ENCODE measurements around the gene BABAM2.
"Not testable (repeated sequence)": the region's sequence is repeated elsewhere in the genome, so short reads cannot be mapped to it uniquely, and the experiment has no call there.

BABAM2 gene

GRCh38 chr2:28103611-28104010, 213.1 kb downstream of the BABAM2 start:
- Histone ChIP-seq H3K4me1 (no peaks in the 10 kb centered on the region), H3K27me3 (ENCODE audit: control insufficient read depth, insufficient read depth, low read length) (no peaks in the 10 kb centered on the region), H3K79me2 (no peaks in the 10 kb centered on the region), H3K36me3 (ENCODE audit: control insufficient read depth, insufficient read depth, low read length) (no peaks in the 10 kb centered on the region), H3K27ac (no peak overlapping the region), H3K4me2 (ENCODE audit: low read length) (no peak overlapping the region), H2AFZ (no peak overlapping the region), H3K9ac (no peak overlapping the region), H3K9me3 (ENCODE audit: control insufficient read depth, low read length) (no peaks in the 10 kb centered on the region), H3K4me3 (ENCODE audit: low read depth, low read length) (no peak overlapping the region)
- TF ChIP-seq, protein P1, sequence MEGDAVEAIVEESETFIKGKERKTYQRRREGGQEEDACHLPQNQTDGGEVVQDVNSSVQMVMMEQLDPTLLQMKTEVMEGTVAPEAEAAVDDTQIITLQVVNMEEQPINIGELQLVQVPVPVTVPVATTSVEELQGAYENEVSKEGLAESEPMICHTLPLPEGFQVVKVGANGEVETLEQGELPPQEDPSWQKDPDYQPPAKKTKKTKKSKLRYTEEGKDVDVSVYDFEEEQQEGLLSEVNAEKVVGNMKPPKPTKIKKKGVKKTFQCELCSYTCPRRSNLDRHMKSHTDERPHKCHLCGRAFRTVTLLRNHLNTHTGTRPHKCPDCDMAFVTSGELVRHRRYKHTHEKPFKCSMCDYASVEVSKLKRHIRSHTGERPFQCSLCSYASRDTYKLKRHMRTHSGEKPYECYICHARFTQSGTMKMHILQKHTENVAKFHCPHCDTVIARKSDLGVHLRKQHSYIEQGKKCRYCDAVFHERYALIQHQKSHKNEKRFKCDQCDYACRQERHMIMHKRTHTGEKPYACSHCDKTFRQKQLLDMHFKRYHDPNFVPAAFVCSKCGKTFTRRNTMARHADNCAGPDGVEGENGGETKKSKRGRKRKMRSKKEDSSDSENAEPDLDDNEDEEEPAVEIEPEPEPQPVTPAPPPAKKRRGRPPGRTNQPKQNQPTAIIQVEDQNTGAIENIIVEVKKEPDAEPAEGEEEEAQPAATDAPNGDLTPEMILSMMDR (IDR thresholded peaks at IDR 0.05): no peak

- no peak overlapping the region for H3K27ac ChIP-seq
Observed at GRCh38 chr2:28108143-28108542, 217.6 kb downstream of the BABAM2 start.

GRCh38 chr2:28113771-28114170, 223.2 kb downstream of the BABAM2 start:
- H3K9ac ChIP-seq; H3K4me3 ChIP-seq (ENCODE audit: low read depth, low read length); H3K27me3 ChIP-seq (ENCODE audit: control insufficient read depth, insufficient read depth, low read length); H3K4me2 ChIP-seq (ENCODE audit: low read length); H3K27ac ChIP-seq; H3K79me2 ChIP-seq; H3K36me3 ChIP-seq (ENCODE audit: control insufficient read depth, insufficient read depth, low read length); H2AFZ ChIP-seq; H3K4me1 ChIP-seq; H3K9me3 ChIP-seq (ENCODE audit: control insufficient read depth, low read length): not testable (repeated sequence)

More at GRCh38 chr2:28108143-28108542, 217.6 kb downstream of the BABAM2 start:
- Histone ChIP-seq H3K9me3 (ENCODE audit: control insufficient read depth, low read length) (no peaks in the 10 kb centered on the region), H3K9ac (no peak overlapping the region), H3K36me3 (ENCODE audit: control insufficient read depth, insufficient read depth, low read length) (no peaks in the 10 kb centered on the region), H3K4me1 (no peaks in the 10 kb centered on the region), H3K4me3 (ENCODE audit: low read depth, low read length) (no peak overlapping the region), H3K79me2 (no peaks in the 10 kb centered on the region), H2AFZ (no peak overlapping the region), H3K4me2 (ENCODE audit: low read length) (no peak overlapping the region), H3K27me3 (ENCODE audit: control insufficient read depth, insufficient read depth, low read length) (no peaks in the 10 kb centered on the region)
- TF ChIP-seq, protein P1 (IDR thresholded peaks at IDR 0.05): no peak

DNA sequence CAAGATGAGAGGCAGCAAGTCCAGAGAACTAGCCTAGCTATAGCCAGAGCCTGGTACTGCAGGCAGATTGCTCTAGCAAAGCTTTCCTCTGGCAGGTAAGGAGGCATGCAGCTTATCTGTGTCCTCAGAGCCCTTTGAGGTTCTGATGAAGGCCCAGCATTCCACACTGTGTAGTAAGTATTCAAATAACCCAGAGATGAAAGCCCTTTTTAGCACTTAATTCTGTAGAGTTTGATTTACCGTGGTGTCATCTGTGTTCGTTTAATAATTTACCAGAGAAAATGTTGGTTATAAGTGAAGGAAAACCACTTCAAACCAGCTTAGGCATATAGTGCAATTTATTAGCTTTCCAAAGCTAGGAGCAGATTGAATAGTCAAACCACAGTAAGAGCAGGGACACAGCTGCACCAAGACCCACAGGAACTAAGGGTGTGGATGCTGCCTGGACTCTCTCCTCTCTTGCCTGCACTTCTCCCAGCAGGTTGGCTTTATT, 226.6 kb downstream of the BABAM2 start:
- H3K4me3 ChIP-seq (ENCODE audit: low read depth, low read length): no peak overlapping the region
- H3K9me3 ChIP-seq (ENCODE audit: control insufficient read depth, low read length): no peaks in the 10 kb centered on the region
- H3K9ac ChIP-seq: no peak overlapping the region
- no peaks in the 10 kb centered on the region for H3K36me3 ChIP-seq (ENCODE audit: control insufficient read depth, insufficient read depth, low read length)
- H3K4me1 ChIP-seq: no peaks in the 10 kb centered on the region
- H3K4me2 ChIP-seq (ENCODE audit: low read length): no peak overlapping the region
- H3K27me3 ChIP-seq (ENCODE audit: control insufficient read depth, insufficient read depth, low read length): no peaks in the 10 kb centered on the region
- no peak overlapping the region for H3K27ac ChIP-seq
- H3K79me2 ChIP-seq: no peaks in the 10 kb centered on the region
- TF ChIP-seq, protein P1 (IDR thresholded peaks at IDR 0.05): no peak
- no peak overlapping the region for H2AFZ ChIP-seq

- H3K9ac ChIP-seq: no peak overlapping the region
Observed at GRCh38 chr2:28119631-28120030, 229.1 kb downstream of the BABAM2 start.

More at GRCh38 chr2:28119631-28120030, 229.1 kb downstream of the BABAM2 start:
- Histone ChIP-seq H3K4me2 (ENCODE audit: low read length) (no peak overlapping the region), H3K4me3 (ENCODE audit: low read depth, low read length) (no peak overlapping the region), H3K36me3 (ENCODE audit: control insufficient read depth, insufficient read depth, low read length) (no peaks in the 10 kb centered on the region), H3K4me1 (no peaks in the 10 kb centered on the region), H3K27me3 (ENCODE audit: control insufficient read depth, insufficient read depth, low read length) (no peaks in the 10 kb centered on the region), H3K27ac (no peak overlapping the region), H3K9me3 (ENCODE audit: control insufficient read depth, low read length) (no peaks in the 10 kb centered on the region), H3K79me2 (no peaks in the 10 kb centered on the region), H2AFZ (no peak overlapping the region)
- TF ChIP-seq, protein P1 (IDR thresholded peaks at IDR 0.05): no peak

Measured in parathyroid adenoma (tissue), 2 donors.